ENCODE results near the gene MZT2A.
"Not testable (repeated sequence)": the region's sequence is repeated elsewhere in the genome, so short reads cannot be mapped to it uniquely, and the experiment has no call there.

The MZT2A gene

GRCh38 chr2:131491469-131491836 is 744 bp downstream of the MZT2A start:
- DNase-seq (ENCODE audit: low spot score) = peak; percentile 3

GRCh38 chr2:131490616-131491468 is 1.4 kb downstream of the MZT2A start:
- peak; percentile 4 for DNase-seq (ENCODE audit: low spot score)

- no peak for DNase-seq (ENCODE audit: low spot score)
Observed at GRCh38 chr2:131488306-131489205, 3.6 kb downstream of the MZT2A start.

- DNase-seq (ENCODE audit: low spot score) = not testable (repeated sequence)
Observed at GRCh38 chr2:131486201-131486902, 5.8 kb downstream of the MZT2A start.

GRCh38 chr2:131484906-131485460 is 7.2 kb downstream of the MZT2A start:
- not testable (repeated sequence) for DNase-seq (ENCODE audit: low spot score)

- not testable (repeated sequence) for DNase-seq (ENCODE audit: low spot score)
Observed at GRCh38 chr2:131483981-131484820, 8.0 kb downstream of the MZT2A start.

GRCh38 chr2:131482506-131483155 is 9.6 kb downstream of the MZT2A start:
- DNase-seq (ENCODE audit: low spot score) = not testable (repeated sequence)

GRCh38 chr2:131480351-131480750 is 11.8 kb downstream of the MZT2A start:
- DNase-seq (ENCODE audit: low spot score) = not testable (repeated sequence)

GRCh38 chr2:131478850-131479461 is 13.2 kb downstream of the MZT2A start:
- not testable (repeated sequence) for DNase-seq (ENCODE audit: low spot score)

- not testable (repeated sequence) for DNase-seq (ENCODE audit: low spot score)
Observed at GRCh38 chr2:131478074-131478849, 13.9 kb downstream of the MZT2A start.

- not testable (repeated sequence) for DNase-seq (ENCODE audit: low spot score)
Observed at GRCh38 chr2:131477227-131477626, 15.0 kb downstream of the MZT2A start.

GRCh38 chr2:131476363-131476762 is 15.8 kb downstream of the MZT2A start:
- not testable (repeated sequence) for DNase-seq (ENCODE audit: low spot score)

- no peak for DNase-seq (ENCODE audit: low spot score)
Observed at GRCh38 chr2:131475831-131476230, 16.4 kb downstream of the MZT2A start, which contains the start of gene TUBA3D. Gene TUBA3D (plus strand): TSS chr2:131476119. CDS start chr2:131476200, 81 bp downstream.

- not testable (repeated sequence) for DNase-seq (ENCODE audit: low spot score)
Observed at GRCh38 chr2:131473266-131473665, 18.9 kb downstream of the MZT2A start.

- peak; percentile 56 for DNase-seq (ENCODE audit: low spot score)
Observed at GRCh38 chr2:131471624-131472023, 20.6 kb downstream of the MZT2A start.

- not testable (repeated sequence) for DNase-seq (ENCODE audit: low spot score)
Observed at GRCh38 chr2:131470944-131471343, 21.3 kb downstream of the MZT2A start.

GRCh38 chr2:131467722-131468121 is 24.5 kb downstream of the MZT2A start:
- not testable (repeated sequence) for DNase-seq (ENCODE audit: low spot score)

GRCh38 chr2:131454914-131455313 is 37.3 kb downstream of the MZT2A start:
- DNase-seq (ENCODE audit: low spot score) = not testable (repeated sequence)
